Gastroesophageal sphincter (tissue), 4 donors: ENCODE results near the gene AMBP. TPM values are rescaled to one million over a fixed set of nuclear protein-coding genes. Genes with fewer than 3 reads are reported as not detected.

Experiments used
- ATAC-seq: fragments of 150-250 bp; one replicate; pipeline ENCODE4 v1.9.1; 2016; ENCODE audit warnings: mild to moderate bottlenecking, moderate library complexity
- H3K27ac ChIP-seq, 4 donors: fragments of 200-600 bp; sonication (generic) in 3 of 4; 1 replicate in 3 of 4; 2 replicates in 1 of 4; pipeline ENCODE4 v1.5.1; 2016 to 2019
- H3K27me3 ChIP-seq: fragments of 200-600 bp; sonication (generic); one replicate; pipeline ENCODE4 v1.5.1; 2019
- H3K36me3 ChIP-seq, 2 donors: fragments of 200-600 bp; sonication (generic); one replicate each; pipeline ENCODE4 v1.5.1; 2019; ENCODE audit warnings: control low read depth in 1 of 2
- H3K4me1 ChIP-seq, 3 donors: fragments of 200-600 bp; sonication (generic); 1 replicate in 2 of 3; 2 replicates in 1 of 3; pipeline ENCODE4 v1.5.1; 2016 to 2019; ENCODE audit warnings: control low read depth in 2 of 3
- H3K4me3 ChIP-seq, 2 donors: fragments of 200-600 bp; sonication (generic); one replicate each; pipeline ENCODE4 v1.5.1; 2019; ENCODE audit warnings: mild to moderate bottlenecking in 1 of 2, moderate library complexity in 1 of 2
- H3K9me3 ChIP-seq, 3 donors: fragments of 200-600 bp; sonication (generic); one replicate each; pipeline ENCODE4 v1.5.1; 2017 to 2019; ENCODE audit warnings: control low read depth in 2 of 3
- EP300 ChIP-seq: sonication (generic); formaldehyde crosslinking; IDR thresholded peaks from one replicate; pipeline ENCODE4 v1.6.1; 2017; ENCODE audit warnings: antibody characterized with exemption, mild to moderate bottlenecking
- POLR2A ChIP-seq, 2 donors: fragments of 450-650 bp; IDR thresholded peaks; one replicate each; pipeline ENCODE4 v1.6.1; 2017; ENCODE audit warnings: antibody characterized with exemption in 2 of 2, mild to moderate bottlenecking in 2 of 2, moderate library complexity in 1 of 2
- POLR2AphosphoS5 ChIP-seq: sonication (generic); formaldehyde crosslinking; IDR thresholded peaks from one replicate; pipeline ENCODE4 v1.6.1; 2017; ENCODE audit warnings: antibody characterized with exemption
- WGBS, 2 donors: methylation state at CpG; one replicate each; pipeline ENCODE4 v1.1.5; 2018; ENCODE audit warnings: low coverage in 1 of 2; 5-methylcytosine and 5-hydroxymethylcytosine counted together
- total RNA-seq, 4 donors: library from RNA; depleted of rRNA; stranded (reverse); fragments of >200 nt; gene quantifications; one replicate each; pipeline ENCODE4 v1.1.0, GENCODE V29; 2016
- TF ChIP-seq, protein P1 (sequence below), 4 experiments: fragments of 200-600 bp in 2 of 4; fragments of 450-650 bp in 2 of 4; sonication (generic) in 1 of 4; IDR thresholded peaks; one replicate each; pipeline ENCODE4 v1.5.1; 2017 to 2019; ENCODE audit warnings: antibody characterized with exemption in 4 of 4, mild to moderate bottlenecking in 2 of 4, moderate library complexity in 2 of 4

Gene AMBP
- not detected for total RNA-seq

DNA sequence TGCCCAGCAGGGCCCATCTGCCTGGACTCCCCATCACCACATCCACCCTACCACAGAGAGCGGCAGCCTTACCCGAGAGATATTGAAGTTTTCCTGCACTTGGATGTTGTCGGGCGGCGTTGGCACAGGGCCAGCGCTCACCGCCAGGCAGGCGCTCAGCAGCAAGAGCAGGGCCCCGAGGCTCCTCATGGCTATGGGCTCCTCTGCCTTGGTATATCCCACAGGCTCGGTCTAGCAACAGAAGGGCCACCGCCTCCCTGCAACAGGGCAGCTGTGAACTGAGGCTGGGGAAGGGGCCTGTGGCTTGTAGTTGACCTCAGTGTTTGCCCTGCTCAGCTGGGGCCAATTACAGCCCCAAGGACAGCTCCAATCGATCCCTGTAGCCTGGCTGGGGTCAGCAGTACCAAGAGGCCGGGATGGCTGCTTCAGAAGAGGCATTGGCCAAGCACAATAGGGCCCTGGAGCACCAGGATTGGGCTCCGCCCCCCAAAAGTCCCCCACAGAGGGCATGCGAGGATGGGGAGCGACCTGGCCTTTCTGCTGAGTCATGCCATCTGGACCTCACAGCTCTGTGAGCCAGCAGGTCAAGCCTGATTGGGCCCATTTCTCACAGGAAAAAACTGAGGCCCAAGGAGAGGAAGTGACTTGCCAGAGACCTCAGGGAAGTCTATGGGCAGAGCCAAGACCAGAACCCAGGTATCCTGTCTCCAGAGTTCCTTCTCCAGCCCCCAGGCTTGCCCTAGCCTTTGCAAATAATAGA lies at the start of gene AMBP:
Gene AMBP (minus strand): TSS at position 280 of the 760 bp plus-strand sequence. CDS start 91 bp downstream, at position 189.
- Histone ChIP-seq H3K27ac (no peak within 1 kb of the TSS), H3K4me1 (peaks cover 0 to 10% (median 0%) of the 10 kb centered on the region in 3 donors), H3K36me3 (no peaks in the 10 kb centered on the region), H3K27me3 (peaks cover 32% of the 10 kb centered on the region), H3K9me3 (no peaks in the 10 kb centered on the region), H3K4me3 (no peak within 1 kb of the TSS)
- TF ChIP-seq, protein P1, sequence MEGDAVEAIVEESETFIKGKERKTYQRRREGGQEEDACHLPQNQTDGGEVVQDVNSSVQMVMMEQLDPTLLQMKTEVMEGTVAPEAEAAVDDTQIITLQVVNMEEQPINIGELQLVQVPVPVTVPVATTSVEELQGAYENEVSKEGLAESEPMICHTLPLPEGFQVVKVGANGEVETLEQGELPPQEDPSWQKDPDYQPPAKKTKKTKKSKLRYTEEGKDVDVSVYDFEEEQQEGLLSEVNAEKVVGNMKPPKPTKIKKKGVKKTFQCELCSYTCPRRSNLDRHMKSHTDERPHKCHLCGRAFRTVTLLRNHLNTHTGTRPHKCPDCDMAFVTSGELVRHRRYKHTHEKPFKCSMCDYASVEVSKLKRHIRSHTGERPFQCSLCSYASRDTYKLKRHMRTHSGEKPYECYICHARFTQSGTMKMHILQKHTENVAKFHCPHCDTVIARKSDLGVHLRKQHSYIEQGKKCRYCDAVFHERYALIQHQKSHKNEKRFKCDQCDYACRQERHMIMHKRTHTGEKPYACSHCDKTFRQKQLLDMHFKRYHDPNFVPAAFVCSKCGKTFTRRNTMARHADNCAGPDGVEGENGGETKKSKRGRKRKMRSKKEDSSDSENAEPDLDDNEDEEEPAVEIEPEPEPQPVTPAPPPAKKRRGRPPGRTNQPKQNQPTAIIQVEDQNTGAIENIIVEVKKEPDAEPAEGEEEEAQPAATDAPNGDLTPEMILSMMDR (IDR thresholded peaks at IDR 0.05) = no peak
- TF ChIP-seq EP300 = no peak
- no peak for TF ChIP-seq POLR2AphosphoS5
- TF ChIP-seq POLR2A (IDR thresholded peaks at IDR 0.05) = no peak
- WGBS, 2 donors = 20% methylated on average over 1 of the region's 16 CpGs; no CpG with 5 or more reads in 1 of the 2 donors
- ATAC-seq = no peak

DNA sequence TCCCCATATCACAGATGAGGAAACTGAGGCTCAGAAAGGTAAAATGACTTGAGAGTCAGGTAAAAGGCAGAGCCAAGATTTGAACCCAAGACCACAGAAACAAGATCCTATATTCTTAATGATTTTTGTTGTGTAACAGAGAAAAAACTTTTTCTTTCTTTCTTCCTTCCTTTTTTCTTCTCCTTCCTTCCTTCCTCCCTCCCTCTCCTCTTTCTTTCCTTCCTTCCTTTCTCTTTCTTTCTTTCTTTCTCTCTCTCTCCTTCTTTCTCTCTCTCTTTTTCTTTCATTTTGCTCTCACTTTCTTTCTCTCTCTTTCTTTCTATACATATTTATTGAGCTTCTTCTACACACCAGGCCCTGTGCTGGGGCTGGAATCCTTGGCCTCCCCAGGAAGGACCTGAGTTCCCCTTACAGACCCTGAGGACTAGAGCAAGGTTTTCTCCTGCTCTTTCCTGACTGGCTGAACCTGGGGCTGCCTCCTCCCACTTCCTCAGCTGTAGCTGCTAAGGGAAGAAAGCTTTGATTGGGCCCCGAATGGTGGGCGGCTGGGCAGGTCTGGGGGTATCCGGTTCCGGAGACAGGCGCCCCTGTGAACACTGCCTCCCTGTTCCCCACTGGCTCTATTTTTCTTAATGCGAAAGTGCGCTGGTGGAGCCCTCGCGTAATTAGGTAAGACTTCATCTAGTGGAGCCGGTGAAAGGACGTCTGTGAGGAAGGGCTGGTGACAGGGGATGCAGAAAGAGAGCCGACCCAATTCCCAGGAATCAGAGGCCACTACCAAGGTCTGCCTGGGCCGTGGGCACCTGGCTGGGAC lies 48.4 kb upstream of the AMBP start:
- Histone ChIP-seq H3K27me3 (peaks cover 14% of the 10 kb centered on the region), H3K4me3 (no peak overlapping the region), H3K9me3 (peaks cover 0 to 17% (median 0%) of the 10 kb centered on the region in 3 donors), H3K27ac (no peak overlapping the region), H3K4me1 (no peaks in the 10 kb centered on the region), H3K36me3 (no peaks in the 10 kb centered on the region)
- 67 to 81% methylated on average over 8 to 12 of the region's 13 CpGs for WGBS, 2 donors
- TF ChIP-seq POLR2AphosphoS5 (no peak), POLR2A (IDR thresholded peaks at IDR 0.05) (no peak), EP300 (no peak)
- TF ChIP-seq, protein P1 (IDR thresholded peaks at IDR 0.05) = no peak
- ATAC-seq = no peak

DNA sequence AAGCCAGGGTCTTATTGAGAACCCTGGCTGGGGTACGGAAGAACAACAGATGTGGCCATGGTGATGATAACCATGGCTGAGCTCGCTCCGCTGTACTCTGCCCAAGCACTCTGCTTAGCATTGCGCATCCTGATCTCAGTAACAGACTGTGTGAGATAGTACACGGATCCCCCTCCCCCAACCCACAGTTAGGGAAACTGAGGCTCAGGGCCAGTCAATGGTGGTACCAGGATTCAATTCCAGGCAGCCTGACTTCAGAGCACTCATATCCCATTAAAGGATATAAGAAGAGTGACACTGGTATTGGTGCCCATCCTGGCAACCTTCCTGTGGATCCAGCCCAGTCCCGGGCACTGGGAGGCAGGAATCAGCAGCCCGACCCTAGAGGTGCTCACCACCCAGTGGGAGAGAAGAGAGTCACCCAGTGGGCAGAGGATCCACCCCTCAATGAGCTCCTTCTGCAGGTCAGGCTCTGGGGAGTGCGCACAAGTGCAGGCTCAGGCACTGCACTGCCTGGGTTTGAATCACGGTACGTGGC lies 47.4 kb upstream of the AMBP start:
- no peaks in the 10 kb centered on the region for H3K4me1 ChIP-seq
- H3K27ac ChIP-seq = no peak overlapping the region
- H3K36me3 ChIP-seq = no peaks in the 10 kb centered on the region
- peaks cover 0 to 17% (median 0%) of the 10 kb centered on the region in 3 donors for H3K9me3 ChIP-seq
- TF ChIP-seq POLR2AphosphoS5 (no peak), EP300 (no peak), POLR2A (IDR thresholded peaks at IDR 0.05) (no peak)
- TF ChIP-seq, protein P1 (IDR thresholded peaks at IDR 0.05) = no peak
- 94% methylated on average over 6 of the region's 10 CpGs; no CpG with 5 or more reads in 1 of the 2 donors for WGBS, 2 donors
- H3K27me3 ChIP-seq = peaks cover 15% of the 10 kb centered on the region
- ATAC-seq = no peak
- H3K4me3 ChIP-seq = no peak overlapping the region

DNA sequence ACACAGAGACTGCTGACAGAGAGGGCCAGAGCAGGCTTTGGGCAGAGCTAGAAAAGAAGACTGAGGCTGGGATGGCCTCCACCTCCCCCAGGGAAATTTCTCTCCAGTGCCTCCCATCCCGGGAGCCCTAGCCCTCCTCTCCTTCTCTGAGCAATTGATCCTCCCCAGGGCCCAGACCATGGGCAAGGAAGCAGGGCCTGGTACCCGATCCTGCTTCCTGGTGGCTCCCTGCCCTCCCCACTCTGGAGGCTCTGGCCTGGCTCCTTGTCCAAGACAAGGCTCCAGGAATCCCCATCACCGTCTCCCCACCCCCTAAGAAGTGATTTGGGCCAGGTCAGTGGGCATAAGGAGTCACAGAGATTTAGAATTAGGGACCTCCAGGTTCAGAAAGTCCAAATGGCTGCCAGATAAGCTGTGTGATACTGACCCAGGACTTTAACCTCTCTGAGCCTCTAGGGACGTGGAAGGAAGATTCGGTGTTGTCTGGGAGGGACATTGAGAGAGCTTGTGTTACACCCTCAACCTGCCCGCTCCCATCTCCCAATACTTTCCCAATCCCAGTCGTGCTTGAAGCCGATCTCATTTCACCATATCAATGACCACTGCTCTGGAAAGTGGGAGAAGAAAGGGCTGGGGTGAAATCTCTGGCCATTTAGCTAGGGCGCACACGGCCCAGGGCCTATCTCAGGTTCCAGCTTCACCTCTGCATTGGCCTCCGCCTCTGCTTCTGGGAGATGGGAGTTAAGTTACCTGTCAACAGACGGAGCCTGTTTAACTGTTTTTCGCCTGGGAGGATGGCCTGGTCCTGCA lies 46.8 kb upstream of the AMBP start:
- Histone ChIP-seq H3K9me3 (peaks cover 0 to 17% (median 0%) of the 10 kb centered on the region in 3 donors), H3K4me3 (no peak overlapping the region), H3K27ac (no peak overlapping the region), H3K36me3 (no peaks in the 10 kb centered on the region), H3K4me1 (no peaks in the 10 kb centered on the region), H3K27me3 (peaks cover 15% of the 10 kb centered on the region)
- ATAC-seq = no peak
- TF ChIP-seq EP300 = no peak
- 84 to 90% methylated on average over 4 to 10 of the region's 13 CpGs for WGBS, 2 donors

DNA sequence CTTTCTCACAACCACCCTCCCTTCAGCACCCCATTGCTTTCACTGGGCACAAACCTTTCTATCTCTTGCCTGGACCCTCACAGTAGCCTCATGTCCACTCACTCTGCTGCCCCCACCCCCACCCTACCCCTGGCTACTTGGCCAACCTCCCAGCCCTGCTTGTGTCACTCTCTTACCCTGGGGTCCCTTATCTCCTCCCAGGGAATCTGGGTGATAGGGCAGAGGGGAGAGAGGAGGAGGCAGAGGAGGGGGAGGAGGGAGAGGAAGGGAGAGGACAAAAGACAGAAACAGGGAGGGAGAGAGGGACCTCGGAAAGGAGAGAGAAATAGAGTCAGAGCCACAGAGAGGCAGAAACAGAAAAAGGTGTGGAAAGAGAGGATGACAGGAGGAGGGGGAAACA lies 46.0 kb upstream of the AMBP start:
- 50% methylated on average over 1 of the region's 1 CpG; no CpG with 5 or more reads in 1 of the 2 donors for WGBS, 2 donors
- Histone ChIP-seq H3K36me3 (no peaks in the 10 kb centered on the region), H3K9me3 (peaks cover 0 to 17% (median 0%) of the 10 kb centered on the region in 3 donors), H3K4me3 (no peak overlapping the region), H3K27me3 (peaks cover 21% of the 10 kb centered on the region), H3K27ac (no peak overlapping the region), H3K4me1 (no peaks in the 10 kb centered on the region)
- TF ChIP-seq POLR2AphosphoS5 = no peak
- no peak for TF ChIP-seq EP300
- TF ChIP-seq POLR2A (IDR thresholded peaks at IDR 0.05) = no peak
- TF ChIP-seq, protein P1 (IDR thresholded peaks at IDR 0.05) = no peak
- no peak for ATAC-seq
